Astrocyte (in vitro differentiated cells and primary cell): ENCODE measurements around the gene BARX2.
"Not testable (repeated sequence)": the region's sequence is repeated elsewhere in the genome, so short reads cannot be mapped to it uniquely, and the experiment has no call there.

Source experiments
- CTCF ChIP-seq: IDR thresholded peaks from 2 replicates; pipeline ENCODE4 v1.5.1; 2011; ENCODE audit warnings: low read depth, mild to moderate bottlenecking, inconsistent platforms, low read length, moderate library complexity; ENCODE audit not compliant: insufficient read depth
- EZH2 ChIP-seq: IDR thresholded peaks from 2 replicates; pipeline ENCODE4 v1.6.1; 2012; ENCODE audit warnings: mild to moderate bottlenecking, low read length, inconsistent platforms; ENCODE audit not compliant: insufficient read depth

- TF ChIP-seq CTCF, EZH2: not testable (repeated sequence)
Observed at GRCh38 chr11:129327708-129328107, 47.9 kb upstream of the BARX2 start.
